Metanephros (tissue), 1 donor: ENCODE results near the gene OR4K14. TPM values are rescaled to one million over a fixed set of nuclear protein-coding genes. Genes with fewer than 3 reads are reported as not detected.

Source experiments
- total RNA-seq: library from RNA; depleted of rRNA; stranded (reverse); fragments of >200 nt; gene quantifications from one replicate; pipeline ENCODE4 v1.2.3, GENCODE V29; 2014

Gene OR4K14, protein sequence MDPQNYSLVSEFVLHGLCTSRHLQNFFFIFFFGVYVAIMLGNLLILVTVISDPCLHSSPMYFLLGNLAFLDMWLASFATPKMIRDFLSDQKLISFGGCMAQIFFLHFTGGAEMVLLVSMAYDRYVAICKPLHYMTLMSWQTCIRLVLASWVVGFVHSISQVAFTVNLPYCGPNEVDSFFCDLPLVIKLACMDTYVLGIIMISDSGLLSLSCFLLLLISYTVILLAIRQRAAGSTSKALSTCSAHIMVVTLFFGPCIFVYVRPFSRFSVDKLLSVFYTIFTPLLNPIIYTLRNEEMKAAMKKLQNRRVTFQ
- total RNA-seq: not detected

DNA sequence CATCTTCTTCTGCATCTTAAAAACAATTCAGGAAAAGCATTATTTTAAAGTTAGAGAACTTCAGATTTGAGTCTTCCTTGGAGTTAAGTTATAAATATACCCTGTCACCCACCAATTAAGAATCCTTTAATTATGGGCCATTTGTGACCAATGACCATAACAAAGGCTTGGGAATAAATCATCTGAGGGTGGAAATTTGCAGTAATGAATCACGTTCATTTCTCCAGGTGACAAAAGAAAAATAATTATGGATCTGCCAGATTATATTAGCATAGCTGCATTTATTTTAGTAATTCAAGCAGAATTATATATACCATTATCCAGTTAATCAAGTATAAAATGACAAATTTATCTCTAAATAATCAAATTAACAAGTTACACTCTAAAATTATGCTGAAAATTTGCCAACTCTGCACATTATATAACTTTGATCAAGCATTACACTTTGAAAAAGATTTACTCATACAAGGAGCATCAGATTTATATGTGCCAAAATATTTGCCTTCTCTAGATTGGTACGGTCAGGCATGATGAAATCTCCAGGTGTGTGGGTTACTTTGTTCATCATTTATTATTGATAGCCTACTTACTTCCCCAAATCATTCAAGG lies at the start of gene OR4K14:
Gene OR4K14 (minus strand): TSS at position 51 of the 609 bp plus-strand sequence. CDS start 4,114 bp downstream, outside the sequence.

DNA sequence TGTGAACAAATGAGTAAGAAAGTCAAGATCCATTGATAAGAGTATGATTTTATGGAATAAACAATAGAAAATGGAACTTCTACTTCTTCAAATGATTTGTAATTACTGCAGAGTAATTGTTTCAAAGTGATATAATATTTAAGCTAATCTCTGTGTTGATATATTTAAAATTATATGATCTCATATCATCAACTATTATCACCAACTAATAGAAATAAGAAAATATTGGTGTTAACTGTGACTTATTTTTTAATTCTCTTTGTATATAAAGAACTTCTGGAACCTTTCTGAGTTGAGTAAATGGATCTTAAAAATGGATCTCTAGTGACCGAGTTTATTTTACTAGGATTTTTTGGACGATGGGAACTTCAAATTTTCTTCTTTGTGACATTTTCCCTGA lies 40.6 kb upstream of the OR4K14 start, which contains the start of gene OR4L1:
Gene OR4L1 (plus strand): TSS at position 301 of the 400 bp plus-strand sequence. CDS start 0 bp downstream, at position 301.

DNA sequence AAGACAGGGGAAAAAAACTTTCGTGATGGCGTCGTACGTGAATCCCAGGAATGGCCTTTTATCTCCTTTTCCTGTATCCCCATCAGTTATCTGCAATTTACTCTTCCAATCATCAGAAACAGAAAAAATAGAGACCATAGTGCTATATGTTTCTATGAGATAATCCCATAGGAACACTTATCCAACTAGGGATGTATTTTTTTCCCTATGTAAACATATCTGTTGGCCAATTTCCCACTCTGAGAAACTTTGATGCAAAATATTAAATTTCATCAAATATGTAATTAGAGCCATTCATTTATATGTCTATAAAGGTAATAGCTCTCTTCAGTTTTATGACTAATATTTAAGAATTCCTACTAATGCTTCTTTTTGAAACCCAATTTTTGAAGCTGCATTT lies 16.8 kb upstream of the OR4K14 start, which contains the start of gene OR4K13:
Gene OR4K13 (minus strand): TSS at position 101 of the 400 bp plus-strand sequence. CDS start 1,280 bp downstream, outside the sequence.

DNA sequence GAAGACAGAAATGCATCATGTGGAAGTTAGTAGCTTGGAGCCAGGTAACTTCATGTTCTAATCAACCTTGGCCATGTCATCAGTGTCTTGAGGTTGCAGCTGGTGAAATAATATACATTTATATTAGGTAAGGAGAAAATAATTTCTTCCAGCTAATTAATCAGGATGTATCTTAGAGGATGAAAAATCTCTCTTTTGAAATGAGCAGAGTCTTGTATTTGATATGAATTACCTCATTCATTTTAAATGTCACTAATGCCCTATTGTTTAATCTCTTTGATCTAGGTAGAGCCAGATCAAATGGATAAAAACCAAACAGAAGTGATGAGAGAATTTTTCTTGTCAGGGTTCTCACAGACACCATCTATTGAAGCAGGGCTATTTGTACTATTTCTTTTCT lies 17.2 kb downstream of the OR4K14 start, which contains the start of gene OR4Q2:
Gene OR4Q2 (plus strand): TSS at position 301 of the 400 bp plus-strand sequence.

DNA sequence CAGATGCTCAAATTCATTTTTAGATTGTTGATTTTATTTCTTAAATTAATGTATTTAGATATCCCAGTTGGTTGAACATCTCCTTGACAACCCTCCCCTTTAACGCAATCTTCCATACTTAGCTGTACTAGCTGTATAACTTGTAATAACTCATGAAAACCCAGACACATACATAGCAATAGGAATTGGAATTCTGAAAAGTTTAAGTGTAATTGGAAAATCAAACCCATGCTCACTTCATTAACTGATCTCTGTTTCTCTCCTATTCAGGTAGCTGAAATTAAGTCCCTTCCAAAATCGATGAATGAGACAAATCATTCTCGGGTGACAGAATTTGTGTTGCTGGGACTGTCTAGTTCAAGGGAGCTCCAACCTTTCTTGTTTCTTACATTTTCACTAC lies 43.8 kb downstream of the OR4K14 start, which contains the start of gene OR4K15:
Gene OR4K15 (plus strand): TSS at position 301 of the 400 bp plus-strand sequence. CDS start 0 bp downstream, at position 301.

Other genes with a start within 250 kb of the OR4K14 start
- gene OR4M1, start 245.8 kb downstream of the OR4K14 start, total RNA-seq: not detected
- not detected for gene OR4N2, start 215.5 kb downstream of the OR4K14 start, total RNA-seq
- not detected for gene OR4K2, start 144.2 kb downstream of the OR4K14 start, total RNA-seq
- gene OR4K5, start 98.7 kb downstream of the OR4K14 start, total RNA-seq: not detected
- not detected for gene OR4K1, start 88.4 kb downstream of the OR4K14 start, total RNA-seq
- gene OR4K15, start 43.7 kb downstream of the OR4K14 start, total RNA-seq: not detected
- gene OR4Q2, start 17.1 kb downstream of the OR4K14 start, total RNA-seq: not detected
- not detected for gene OR4K13, start 16.7 kb upstream of the OR4K14 start, total RNA-seq
- not detected for gene OR4L1, start 40.7 kb upstream of the OR4K14 start, total RNA-seq
- gene OR4K17, start 91.4 kb upstream of the OR4K14 start, total RNA-seq: not detected
- gene OR4N5, start 119.5 kb upstream of the OR4K14 start, total RNA-seq: not detected
- gene OR11G2, start 171.6 kb upstream of the OR4K14 start, total RNA-seq: not detected
- gene OR11H6, start 204.4 kb upstream of the OR4K14 start, total RNA-seq: not detected
- not detected for gene OR11H7, start 209.7 kb upstream of the OR4K14 start, total RNA-seq
- not detected for gene OR11H4, start 220.0 kb upstream of the OR4K14 start, total RNA-seq